ENCODE measurements around the gene MYCBPAP. TPM values are rescaled to one million over a fixed set of nuclear protein-coding genes. Genes with fewer than 3 reads are reported as not detected.

The MYCBPAP gene
- total RNA-seq, 1 donor from 2014 or later: 0.46 TPM

DNA sequence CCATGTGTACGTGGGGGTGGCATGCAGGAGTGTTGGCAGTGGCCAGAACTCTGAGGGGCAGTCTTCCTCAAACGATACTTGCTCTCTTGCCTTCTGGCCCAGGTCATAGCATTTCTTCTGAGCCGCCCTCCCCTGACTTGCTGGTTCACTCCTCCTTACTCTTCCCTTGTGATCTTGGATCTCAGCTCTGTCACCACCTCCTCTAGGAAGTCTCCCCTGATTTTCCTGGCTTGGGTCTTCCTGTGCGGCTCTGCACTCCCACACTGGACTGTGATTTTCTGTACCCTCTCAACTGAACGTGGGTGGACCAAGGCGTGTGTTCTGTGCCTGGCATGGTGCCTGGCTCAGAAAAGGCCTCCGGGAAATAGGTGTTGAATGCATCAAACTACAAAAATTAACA lies 27.2 kb downstream of the MYCBPAP start:
- DNase-seq (ENCODE audit: low read depth, low spot score): no peak

DNA sequence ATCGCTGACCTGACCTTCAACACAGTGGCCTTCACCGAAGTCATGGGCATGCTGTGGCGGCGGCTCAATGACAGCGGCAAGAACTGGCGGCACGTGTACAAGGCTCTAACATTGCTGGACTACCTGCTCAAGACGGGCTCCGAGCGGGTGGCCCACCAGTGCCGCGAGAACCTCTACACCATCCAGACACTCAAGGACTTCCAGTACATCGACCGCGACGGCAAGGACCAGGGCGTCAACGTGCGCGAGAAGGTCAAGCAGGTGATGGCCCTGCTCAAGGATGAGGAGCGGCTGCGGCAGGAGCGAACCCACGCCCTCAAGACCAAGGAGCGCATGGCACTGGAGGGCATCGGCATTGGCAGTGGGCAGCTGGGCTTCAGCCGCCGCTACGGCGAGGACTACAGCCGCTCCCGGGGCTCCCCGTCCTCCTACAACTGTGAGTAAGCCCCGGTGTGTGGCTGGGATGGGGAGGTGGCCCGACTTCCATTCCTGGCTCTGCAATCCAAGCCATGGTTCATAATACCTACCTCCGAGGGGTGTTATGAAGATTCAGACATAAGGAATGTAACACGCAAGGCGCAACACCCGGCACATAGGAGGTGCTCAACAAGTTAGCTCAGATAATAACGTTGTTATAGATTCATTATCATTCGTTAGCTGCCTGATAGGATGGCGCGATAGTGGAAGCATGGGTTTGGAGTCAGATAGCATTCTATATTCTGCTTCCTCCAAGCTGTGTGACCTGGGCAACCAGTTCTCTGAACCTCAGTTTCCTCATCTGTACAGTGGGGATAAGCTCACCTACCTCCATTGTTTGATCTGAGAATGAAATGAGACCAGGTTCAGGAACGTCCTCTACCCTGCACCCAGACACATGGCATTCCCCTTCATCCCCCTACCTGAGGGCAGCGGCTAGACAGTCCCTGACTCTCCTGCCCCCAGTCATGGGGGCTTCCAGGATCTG lies 28.7 kb downstream of the MYCBPAP start:
- no peak for DNase-seq (ENCODE audit: low read depth, low spot score)

DNA sequence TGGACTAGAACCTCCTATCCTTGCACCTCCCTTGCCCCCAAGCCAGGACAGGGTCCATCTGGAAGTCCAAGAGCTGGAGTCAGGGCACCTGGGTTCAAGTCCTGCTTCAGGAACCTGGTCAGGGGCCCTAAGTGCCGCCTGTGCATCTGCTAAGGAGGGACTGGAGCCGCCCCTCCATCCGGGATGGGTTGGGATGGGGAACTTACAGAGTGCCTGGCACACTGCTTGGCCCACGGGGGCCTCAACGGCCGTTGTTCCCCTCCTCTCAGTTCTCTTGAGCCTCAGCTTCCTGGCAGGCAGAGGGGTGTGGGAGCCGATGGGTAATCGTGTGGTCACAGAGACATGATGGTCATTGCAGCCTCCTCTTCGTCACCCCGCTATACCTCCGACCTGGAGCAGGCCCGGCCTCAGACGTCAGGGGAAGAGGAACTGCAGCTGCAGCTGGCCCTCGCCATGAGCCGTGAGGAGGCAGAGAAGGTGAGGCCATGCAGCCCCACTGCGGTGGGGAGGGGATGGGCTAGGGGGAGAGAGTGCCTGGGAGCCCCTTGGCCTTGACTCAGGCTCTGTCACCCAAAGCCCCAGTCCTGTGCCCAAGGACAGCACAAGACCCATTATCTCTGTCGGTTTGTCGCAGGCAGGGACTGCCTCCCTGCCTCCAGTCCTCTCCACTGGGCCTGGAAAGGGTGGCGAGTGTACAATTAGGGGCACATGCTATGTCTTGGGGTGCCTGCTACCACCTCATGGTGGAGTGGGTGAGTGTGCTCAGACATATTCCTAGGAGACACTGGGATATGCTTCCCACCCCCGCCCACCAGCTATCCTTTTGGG lies 29.7 kb downstream of the MYCBPAP start:
- DNase-seq (ENCODE audit: low read depth, low spot score): no peak

DNA sequence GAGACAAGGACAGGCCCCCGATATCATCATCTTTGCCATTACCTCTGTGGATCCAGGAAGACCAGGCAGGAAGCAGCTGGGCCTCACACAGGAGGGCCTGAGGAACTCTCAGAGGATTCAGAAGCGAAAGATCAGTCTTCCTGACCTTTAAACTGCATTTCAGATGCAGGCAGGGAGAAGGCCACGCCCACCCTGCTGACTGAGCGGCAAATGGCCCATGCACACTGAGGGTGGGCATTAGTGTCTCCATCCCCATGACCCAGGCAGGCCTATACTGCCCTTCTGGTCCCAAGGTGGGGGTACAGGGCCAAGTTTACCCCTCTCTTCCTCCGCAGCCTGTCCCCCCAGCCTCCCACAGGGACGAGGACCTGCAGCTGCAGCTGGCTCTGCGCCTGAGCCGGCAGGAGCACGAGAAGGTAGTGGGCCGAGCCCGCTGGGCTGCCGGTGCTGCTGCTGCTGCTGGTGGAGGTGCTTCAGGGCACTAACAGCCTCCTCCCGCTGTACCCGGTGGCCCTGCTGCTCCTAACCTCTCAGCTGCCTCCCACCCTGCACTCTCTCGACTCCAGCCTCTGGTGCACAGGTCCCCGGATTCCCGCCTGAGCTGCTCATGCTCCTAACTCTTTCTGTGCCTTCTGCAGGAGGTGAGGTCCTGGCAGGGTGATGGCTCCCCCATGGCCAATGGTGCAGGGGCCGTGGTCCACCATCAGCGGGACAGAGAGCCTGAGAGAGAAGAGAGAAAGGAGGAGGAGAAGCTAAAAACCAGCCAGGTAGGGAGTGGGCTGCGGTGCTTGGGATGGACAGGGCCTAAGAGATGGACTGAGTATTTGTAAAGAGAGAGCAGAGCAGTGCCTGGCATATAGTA lies 30.5 kb downstream of the MYCBPAP start:
- no peak for DNase-seq (ENCODE audit: low read depth, low spot score)

DNA sequence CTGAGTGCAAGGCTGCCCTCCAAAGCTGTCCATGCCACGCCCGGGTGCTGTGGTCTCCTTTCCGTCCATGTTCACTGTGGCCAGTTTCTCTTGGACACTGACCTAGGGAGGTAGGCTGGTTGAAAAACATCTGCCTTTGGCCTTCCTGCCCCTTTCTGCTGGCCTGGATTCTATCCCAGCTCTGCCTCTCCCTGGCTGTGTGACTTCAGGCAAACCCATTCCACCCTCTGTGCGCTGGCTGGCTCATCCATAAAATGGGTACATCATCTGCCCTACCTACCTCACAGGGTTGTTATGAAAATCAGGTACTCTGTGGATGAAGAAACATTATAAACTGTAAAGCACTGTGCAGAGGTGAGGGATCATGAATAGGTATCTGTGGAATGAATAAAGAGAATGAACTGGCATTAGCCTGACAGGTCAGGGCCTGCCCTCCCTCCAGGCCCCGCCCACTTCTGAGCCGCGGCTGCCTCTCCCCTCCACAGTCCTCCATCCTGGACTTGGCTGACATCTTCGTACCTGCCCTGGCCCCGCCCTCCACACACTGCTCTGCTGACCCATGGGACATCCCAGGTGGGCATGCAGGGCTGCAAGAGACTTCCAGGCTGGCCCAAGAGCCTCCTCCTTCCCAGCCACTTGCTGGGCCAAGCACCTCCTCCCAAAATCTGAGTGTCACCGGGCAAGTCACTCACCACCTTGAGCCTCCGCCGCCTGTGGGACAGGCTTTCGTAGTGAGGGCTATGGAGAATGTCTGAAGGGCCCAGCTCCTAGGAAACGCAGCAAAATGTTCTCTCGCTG lies 31.7 kb downstream of the MYCBPAP start:
- no peak for DNase-seq (ENCODE audit: low read depth, low spot score)

DNA sequence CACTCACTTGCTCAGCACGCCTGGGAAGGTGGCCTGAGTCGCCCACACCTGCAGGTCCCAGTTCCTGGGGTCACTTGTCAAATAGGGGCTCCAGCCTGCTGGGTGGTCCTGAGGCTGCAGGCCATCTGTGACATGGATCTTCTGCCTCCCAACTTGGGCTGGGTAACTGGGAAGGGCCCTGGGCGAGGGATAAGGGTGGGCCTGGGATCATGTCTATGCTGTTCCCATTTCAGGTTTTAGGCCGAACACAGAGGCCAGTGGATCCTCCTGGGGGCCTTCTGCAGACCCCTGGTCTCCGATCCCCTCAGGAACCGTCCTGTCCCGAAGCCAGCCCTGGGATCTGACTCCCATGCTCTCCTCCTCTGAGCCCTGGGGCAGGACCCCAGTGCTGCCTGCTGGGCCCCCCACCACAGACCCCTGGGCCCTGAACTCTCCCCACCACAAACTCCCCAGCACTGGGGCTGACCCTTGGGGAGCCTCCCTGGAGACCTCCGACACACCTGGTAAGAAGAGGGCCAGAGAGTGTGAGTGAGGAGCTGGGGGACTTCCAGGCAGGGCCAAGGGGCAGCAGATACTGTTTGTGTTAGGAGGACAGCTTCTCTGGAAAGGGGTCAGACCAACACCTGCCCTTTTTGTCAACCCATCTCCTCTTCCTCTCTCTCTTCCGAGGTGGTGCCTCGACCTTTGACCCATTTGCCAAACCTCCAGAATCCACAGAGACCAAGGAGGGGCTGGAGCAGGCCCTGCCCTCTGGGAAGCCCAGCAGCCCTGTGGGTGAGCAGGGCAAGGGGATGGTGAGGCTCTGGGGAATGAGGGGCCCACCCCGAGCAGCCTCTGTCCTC lies 32.5 kb downstream of the MYCBPAP start:
- no peak for DNase-seq (ENCODE audit: low read depth, low spot score)

DNA sequence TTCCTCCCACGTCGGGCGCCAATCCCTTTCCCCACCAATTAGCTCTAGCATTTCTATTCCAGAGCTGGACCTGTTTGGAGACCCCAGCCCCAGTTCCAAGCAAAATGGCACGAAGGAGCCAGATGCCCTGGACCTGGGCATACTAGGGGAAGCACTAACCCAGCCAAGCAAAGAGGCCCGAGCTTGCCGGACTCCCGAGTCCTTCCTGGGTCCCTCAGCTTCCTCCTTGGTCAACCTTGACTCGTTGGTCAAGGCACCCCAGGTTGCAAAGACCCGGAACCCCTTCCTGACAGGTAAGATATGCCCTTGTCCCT lies 33.1 kb downstream of the MYCBPAP start:
- no peak for DNase-seq (ENCODE audit: low read depth, low spot score)

DNA sequence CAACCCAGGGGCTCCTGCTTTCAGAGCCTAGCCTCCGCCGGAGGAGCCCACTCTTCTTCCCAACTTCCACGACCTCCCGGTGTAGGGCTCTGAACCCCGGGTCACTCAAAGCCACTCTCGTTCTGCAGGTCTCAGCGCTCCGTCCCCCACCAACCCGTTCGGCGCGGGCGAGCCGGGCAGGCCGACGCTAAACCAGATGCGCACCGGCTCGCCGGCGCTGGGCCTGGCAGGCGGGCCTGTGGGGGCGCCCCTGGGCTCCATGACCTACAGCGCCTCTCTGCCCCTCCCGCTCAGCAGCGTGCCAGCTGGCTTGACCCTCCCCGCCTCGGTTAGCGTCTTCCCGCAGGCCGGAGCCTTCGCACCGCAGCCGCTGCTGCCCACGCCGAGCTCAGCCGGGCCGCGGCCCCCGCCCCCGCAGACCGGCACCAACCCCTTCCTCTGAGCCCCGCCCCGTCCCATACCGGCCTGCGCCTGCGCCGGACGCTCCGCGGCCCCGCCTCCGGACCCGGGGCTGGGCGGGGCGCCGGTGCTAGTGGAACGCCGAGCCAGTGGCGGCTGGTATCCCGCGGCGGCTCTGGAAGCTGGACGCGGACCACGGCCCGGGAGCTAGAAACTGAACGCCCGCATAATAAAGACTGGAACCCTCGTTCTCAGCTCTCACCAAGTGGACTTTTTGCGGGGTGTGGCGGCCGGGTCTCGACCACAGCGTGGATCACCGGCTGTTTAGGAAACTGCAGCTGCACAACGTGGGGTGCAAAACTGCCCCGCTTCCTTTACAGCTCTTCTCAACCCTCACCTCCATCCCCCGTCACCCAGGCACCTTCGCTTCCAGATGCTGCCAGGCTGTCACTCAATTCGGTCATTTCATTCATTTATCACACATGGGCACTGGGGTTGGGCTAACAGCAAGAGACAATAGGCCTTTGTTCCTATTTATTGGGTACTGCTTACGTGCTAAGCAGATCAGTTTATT lies 33.8 kb downstream of the MYCBPAP start:
- no peak for DNase-seq (ENCODE audit: low read depth, low spot score)

DNA sequence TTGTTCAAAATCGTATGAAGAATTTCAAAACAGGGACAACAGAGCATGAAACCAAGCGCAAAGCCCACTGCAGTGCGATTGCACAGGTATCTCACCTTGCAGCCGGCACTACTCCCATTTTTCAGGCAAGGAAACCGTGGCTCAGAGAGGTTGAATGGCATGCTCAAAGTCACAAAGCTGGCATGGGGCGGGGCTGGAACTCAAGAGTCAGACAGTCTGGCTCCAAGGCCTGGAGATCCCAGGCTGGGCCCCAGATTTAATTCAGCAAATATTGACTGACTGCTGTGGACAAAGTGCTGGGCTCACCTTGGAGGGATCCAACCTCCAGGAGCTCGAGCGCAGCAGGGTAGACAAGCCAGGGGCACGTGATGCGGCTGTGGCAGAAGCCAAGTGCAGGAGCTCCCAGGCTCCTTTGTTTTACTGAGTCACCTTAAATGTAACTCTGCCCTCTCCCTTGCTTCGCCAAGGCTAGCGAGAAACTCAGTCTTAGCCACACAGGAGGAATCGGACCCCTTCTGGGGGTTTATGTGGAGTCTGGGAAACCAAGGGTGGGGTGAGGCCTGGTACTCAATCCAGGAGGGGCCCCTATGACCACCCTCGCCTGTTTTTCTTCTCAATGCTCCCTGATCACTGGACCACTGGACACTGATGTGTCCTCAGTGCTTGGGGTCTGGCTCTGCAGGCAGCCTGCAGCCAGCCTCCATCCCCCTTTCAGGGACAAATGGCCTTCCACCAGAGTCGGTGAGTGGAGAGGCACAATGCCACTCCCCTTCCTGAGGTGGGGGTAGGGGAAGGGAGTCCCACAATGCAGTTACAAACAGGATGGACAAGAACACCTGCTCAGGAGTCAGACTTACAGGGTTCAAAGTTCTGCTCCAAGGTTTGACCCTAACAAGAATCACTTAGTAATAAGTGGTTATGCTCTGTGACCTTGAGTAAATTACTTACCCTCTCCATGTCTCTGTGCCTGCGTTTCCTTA lies 34.8 kb downstream of the MYCBPAP start:
- DNase-seq (ENCODE audit: low read depth, low spot score): no peak

DNA sequence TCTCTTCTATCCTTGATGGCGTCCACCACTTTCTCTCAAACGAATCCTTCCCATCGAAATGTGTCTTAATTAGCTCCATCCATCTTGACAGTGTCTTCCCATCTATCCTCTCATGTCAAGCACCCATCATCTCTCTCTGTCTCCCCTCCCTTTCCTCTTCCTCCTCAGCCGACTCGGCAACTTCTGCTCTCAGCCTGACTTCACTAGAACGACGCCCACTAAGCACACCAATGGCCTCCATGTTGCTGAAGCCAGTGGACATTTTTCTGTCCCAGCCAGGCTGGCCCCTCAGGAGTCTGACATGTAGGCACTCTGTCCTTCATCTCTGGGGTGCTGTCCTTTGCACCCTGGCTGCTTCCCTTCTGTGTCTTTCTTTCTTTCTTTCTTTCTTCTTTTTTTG lies 36.3 kb downstream of the MYCBPAP start:
- DNase-seq (ENCODE audit: low read depth, low spot score): no peak

DNA sequence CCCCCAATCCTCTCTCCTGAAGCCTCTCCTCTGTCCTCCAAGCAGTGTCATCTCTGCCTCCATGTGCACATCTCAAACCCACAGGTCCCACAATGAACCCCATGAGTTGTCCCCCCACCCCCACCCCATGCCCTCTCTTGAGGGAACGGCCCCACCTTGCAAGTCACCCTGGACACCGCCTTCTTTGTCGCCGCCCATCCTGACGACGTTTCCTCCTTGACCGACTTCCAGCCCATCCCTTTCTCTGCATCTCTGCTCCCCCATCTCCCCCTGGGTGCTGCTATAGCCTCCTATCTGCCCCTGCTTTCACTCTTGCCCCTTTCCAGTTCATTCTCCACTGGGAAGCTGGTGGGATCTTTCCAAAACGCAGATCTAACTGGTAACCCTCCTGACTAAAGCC lies 37.1 kb downstream of the MYCBPAP start:
- DNase-seq (ENCODE audit: low read depth, low spot score): no peak

DNA sequence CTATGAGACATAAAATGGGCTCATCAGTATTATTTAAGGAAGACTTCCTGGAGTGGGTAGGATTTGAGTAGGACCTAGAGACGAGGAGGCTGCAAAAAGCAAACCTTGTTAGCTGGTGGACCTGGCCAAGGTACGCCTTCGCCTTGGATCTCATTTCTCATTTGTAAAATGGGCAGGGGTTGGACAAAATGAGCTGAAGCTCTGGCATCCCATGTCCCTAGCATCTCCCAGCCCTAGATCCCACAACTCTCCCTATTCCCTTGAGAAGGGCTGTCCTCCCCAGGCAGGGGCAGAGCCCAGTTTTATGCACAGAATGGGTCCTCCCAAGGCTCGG lies 38.4 kb downstream of the MYCBPAP start:
- no peak for DNase-seq (ENCODE audit: low read depth, low spot score)

DNA sequence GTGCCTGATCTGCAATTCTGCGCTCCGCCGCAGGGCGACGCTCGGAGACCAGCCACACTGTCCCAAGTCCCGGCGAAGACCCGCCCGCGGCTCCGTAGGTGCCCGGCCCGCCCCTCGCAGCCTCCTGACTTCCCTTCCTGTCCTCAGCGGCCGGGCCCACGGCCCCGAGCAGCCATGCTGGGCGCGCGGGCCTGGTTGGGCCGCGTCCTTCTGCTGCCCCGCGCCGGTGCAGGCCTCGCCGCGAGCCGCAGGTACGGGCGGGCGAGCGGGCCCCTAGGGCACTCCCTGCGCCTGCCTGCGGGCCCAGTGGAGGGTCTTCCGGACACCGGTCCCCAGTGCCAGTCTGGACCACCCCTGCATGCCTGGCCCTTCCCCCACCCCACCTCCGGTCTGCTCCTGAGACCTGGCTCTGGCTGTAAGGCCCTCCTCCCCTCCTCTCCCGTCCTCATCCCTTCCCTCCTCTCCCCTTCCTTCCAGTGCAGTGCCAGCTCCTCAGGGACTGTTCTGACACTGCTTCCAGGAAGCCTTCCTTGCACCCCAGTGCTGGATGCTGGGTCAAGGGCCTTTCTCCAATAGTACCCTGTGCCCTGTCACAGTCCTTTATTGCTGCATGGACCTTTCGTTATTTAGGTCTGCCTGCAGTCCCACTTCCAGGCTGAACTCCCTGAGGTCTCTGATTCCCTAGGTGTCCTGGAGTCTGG lies 38.9 kb downstream of the MYCBPAP start, which contains the start of gene SPATA20:
SPATA20 (plus strand) TSS at position 140 of the 701 bp plus-strand sequence; CDS start at position 175, 35 bp downstream.
- peak; percentile 61 for DNase-seq (ENCODE audit: low read depth, low spot score)

DNA sequence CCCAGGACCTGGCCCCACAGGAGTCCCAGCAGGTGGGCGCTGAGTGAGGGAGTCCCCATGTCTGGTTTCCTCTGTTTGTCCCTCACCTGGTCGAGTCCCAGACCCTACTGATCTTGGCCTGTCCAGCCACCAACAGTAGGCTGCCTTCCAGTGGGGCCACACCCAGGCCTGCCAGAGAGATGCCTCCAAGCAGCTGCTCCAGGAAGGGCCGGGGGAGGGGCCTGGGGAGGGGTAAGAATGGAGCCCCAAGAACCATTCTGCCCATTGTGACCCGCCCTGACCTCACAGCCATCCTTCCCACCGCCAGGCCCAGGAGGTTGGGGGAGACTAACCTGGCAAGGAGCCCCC lies 39.5 kb downstream of the MYCBPAP start:
- no peak for DNase-seq (ENCODE audit: low read depth, low spot score)

DNA sequence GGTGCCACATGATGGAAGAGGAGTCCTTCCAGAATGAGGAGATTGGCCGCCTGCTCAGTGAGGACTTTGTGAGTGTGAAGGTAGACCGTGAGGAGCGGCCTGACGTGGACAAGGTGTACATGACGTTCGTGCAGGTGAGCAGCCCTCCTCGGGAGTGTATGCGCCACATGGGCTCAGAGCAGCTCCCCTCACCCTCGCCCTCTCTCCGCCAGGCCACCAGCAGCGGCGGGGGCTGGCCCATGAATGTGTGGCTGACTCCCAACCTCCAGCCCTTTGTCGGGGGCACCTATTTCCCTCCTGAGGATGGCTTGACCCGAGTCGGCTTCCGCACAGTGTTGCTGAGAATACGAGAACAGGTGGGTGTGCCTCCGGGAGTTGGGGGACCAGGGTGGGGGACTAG lies 40.6 kb downstream of the MYCBPAP start:
- DNase-seq (ENCODE audit: low read depth, low spot score): no peak

DNA sequence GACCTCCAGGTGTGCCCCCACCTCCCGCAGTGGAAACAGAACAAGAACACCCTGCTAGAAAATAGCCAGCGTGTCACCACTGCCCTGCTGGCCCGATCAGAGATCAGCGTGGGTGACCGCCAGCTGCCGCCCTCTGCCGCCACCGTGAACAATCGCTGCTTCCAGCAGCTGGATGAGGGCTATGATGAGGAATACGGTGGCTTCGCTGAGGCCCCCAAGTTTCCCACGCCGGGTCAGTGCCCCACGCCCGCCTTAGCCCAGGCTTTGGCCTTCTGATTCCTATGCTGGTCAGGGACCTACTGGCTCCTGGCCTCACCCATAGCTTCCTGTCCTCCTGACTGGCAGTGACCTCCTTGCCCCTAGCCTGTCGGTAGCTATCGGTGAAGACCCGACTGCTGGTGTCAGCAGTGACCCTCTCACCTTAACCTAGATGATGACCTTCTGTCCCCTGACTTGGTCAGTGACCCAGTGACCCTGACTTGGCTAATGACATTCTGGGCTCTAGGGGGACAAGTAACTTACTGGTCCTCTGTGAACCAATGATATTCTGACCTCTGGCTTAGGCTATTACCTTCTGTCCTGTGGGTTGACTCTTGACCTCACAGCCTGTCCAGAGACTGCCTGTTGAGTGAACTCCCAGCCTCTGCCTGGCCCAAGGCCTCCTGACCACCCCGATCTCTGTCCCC lies 41.2 kb downstream of the MYCBPAP start:
- no peak for DNase-seq (ENCODE audit: low read depth, low spot score)
